CD4-positive, alpha-beta T cell treated with Interleukin-21 for 1 hour (primary cell): ENCODE measurements around the gene LRCH1.
A peak's percentile ranks its signal among the peaks of the same experiment; 100 is the strongest.

ENCODE experiments used
- DNase-seq: peaks from one replicate; pipeline ENCODE4 v3.0.0-alpha.2; 2020

The LRCH1 gene

GRCh38 chr13:46641274-46642081, 88.5 kb downstream of the LRCH1 start:
- no peak for DNase-seq

- no peak for DNase-seq
Measured at GRCh38 chr13:46642254-46642653, 89.3 kb downstream of the LRCH1 start.

- DNase-seq, result no peak
Measured at GRCh38 chr13:46643165-46643777, 90.3 kb downstream of the LRCH1 start.

- no peak for DNase-seq
Measured at GRCh38 chr13:46644816-46645215, 91.8 kb downstream of the LRCH1 start.

- DNase-seq, result no peak
Measured at GRCh38 chr13:46647512-46648065, 94.6 kb downstream of the LRCH1 start.

GRCh38 chr13:46648166-46648607, 95.2 kb downstream of the LRCH1 start:
- DNase-seq, result no peak

- DNase-seq, result no peak
Measured at GRCh38 chr13:46649816-46650215, 96.8 kb downstream of the LRCH1 start.

GRCh38 chr13:46654951-46655350, 102.0 kb downstream of the LRCH1 start:
- no peak for DNase-seq

- no peak for DNase-seq
Measured at GRCh38 chr13:46655377-46656180, 102.6 kb downstream of the LRCH1 start.

GRCh38 chr13:46656786-46657185, 103.8 kb downstream of the LRCH1 start:
- no peak for DNase-seq

- no peak for DNase-seq
Measured at GRCh38 chr13:46659413-46660065, 106.6 kb downstream of the LRCH1 start.

GRCh38 chr13:46660416-46660815, 107.4 kb downstream of the LRCH1 start:
- DNase-seq, result no peak

- no peak for DNase-seq
Measured at GRCh38 chr13:46660857-46661256, 107.9 kb downstream of the LRCH1 start.

GRCh38 chr13:46662690-46663089, 109.7 kb downstream of the LRCH1 start:
- no peak for DNase-seq

GRCh38 chr13:46663206-46664037, 110.5 kb downstream of the LRCH1 start:
- DNase-seq, result no peak

GRCh38 chr13:46664195-46664594, 111.2 kb downstream of the LRCH1 start:
- no peak for DNase-seq

GRCh38 chr13:46665248-46665632, 112.3 kb downstream of the LRCH1 start:
- no peak for DNase-seq

- no peak for DNase-seq
Measured at GRCh38 chr13:46665633-46666482, 112.9 kb downstream of the LRCH1 start.

GRCh38 chr13:46666727-46667456, 113.9 kb downstream of the LRCH1 start:
- no peak for DNase-seq

GRCh38 chr13:46667687-46668281, 114.8 kb downstream of the LRCH1 start:
- DNase-seq, result peak; percentile 74
